SK-MEL-5 (cell line): Measurements from ENCODE around the gene GMDS. TPM values are rescaled to one million over a fixed set of nuclear protein-coding genes. Genes with fewer than 3 reads are reported as not detected.
A peak's percentile ranks its signal among the peaks of the same experiment; 100 is the strongest.

Experiments
- DNase-seq: peaks from one replicate; pipeline ENCODE4 v3.0.0-alpha.2; 2016; ENCODE audit warnings: low read depth, low spot score
- in situ Hi-C: cut with HindIII; loops from 2 replicates; pipeline ENCODE4 v1.10.0; 2016; ENCODE audit warnings: low sequenced_read_pairs, high pct_unique_total_duplicates, low pct_unique_long_range_greater_than_20kb
- total RNA-seq: library from RNA; depleted of rRNA; stranded (reverse); fragments of >200 nt; shearing (Covaris generic); gene quantifications from 2 replicates; pipeline ENCODE4 v1.2.3, GENCODE V29; 2014

Gene GMDS
- total RNA-seq, 1 experiment from 2014 or later, result 23.6 TPM

GRCh38 chr6:2133716-2134310 is 111.6 kb downstream of the GMDS start:
- in situ Hi-C loops, result no loop called here
- no peak for DNase-seq

DNA sequence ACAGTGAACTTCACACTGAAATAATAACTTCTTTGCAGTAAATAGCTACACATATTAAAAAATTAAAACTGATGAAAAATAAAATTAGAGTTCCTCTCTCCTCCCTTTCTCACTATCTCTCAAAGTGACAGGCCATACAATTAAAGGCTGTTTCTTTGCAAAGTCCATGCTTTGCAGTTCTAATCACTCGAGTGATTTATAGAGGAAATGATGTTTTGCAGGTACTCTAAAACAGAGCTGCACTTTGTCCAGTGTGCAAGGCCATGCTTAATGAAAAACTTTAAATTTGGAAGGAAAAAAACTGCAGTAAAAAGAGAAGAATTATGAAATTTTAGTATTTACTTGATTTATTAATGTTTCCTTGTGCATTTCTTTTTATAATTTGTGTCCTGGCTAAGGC is 112.5 kb downstream of the GMDS start:
- in situ Hi-C loops, result no loop called here
- DNase-seq, result peak; percentile 35

- peak; percentile 28 for DNase-seq
- in situ Hi-C loops, result no loop called here
Observed at GRCh38 chr6:2132416-2132815, 113.0 kb downstream of the GMDS start.

- in situ Hi-C loops, result no loop called here
- no peak for DNase-seq
Observed at GRCh38 chr6:2129182-2129621, 116.2 kb downstream of the GMDS start.

- DNase-seq, result no peak
- in situ Hi-C loops, result no loop called here
Observed at GRCh38 chr6:2127484-2127911, 117.9 kb downstream of the GMDS start.

GRCh38 chr6:2126351-2126750 is 119.1 kb downstream of the GMDS start:
- in situ Hi-C loops, result no loop called here
- DNase-seq, result no peak

DNA sequence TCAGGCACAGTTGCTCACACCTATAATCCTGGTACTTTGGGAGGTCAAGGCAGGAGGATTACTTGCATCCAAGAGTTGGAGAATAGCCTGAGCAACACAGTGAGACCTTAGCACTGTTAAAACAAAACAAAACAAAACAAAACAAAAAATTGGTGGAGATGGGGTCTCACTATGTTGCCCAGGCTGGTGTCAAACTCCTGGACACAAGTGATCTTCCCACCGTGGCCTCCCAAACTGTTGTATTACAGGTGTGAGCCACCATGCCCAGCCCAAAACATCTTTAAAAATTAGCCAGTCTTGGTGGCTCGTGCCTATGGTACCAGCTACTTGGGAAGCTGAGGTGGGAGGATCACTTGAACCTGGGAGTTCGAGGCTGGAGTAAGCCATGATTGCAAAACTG is 120.2 kb downstream of the GMDS start:
- in situ Hi-C loops, result no loop called here
- no peak for DNase-seq

DNA sequence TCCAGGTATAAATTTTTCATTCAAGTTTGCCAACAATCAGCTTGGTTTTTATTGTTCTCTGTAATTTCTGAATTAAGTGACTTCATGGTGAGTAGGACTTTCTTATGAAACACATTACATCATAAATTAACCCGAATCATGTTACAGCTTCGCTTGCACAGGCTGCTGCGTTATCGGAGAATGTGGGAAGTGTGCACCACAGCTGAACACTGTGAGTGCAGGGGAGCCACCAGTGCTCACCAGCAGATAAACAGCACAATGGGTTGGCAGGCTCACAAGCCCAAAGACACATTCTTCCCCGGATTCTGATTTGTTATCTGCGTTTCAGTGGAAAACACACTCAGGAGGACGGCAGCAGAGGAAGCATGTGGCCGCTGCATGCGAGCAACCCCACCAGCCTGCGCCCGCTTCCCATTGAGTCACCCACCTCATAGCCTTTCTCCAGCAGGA is 121.1 kb downstream of the GMDS start:
- in situ Hi-C loops, result no loop called here
- no peak for DNase-seq

GRCh38 chr6:2120912-2121311 is 124.5 kb downstream of the GMDS start:
- in situ Hi-C loops, result no loop called here
- no peak for DNase-seq

DNA sequence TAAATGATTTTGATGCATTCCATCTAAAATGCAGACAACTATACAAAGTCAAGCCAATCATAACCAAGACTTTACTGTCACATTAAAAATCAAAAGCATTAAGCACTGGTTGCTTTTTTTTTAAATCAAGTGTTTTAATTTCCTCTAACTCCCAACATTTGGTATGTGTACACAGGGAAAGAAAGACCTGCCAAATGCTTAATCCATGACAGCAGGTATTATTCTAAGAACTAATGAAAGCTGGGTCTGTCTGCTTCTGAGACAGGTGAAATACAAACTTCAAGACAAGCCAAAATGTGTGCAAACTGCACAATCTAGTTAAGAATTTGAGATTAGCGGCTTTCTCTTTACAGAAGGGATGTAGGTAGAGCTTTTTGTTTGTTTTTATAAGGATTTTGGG is 126.1 kb downstream of the GMDS start:
- in situ Hi-C loops, result loop anchor here (10.0 kb wide), 1 partner anchor 66 kb away; no protein-coding TSS in a partner anchor
- DNase-seq, result no peak

DNA sequence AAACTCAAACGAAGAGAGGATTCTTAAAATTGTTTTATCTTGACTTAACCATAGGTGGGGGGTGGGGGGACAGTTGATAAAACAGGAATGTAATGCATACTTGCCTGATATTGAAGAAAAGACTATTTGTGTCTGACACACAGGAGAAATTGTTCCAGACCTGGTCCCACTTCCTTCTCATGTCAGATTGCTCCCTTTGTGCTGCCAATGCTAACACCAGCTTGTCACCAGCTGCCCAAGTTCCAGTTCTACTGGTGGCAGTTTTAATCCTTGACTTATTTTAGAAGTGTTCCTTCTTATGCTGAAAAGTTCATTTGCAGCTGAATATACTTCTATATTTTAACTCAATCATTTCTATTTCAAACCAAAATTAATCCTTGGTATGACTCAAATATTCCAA is 127.3 kb downstream of the GMDS start:
- DNase-seq, result peak; percentile 23
- in situ Hi-C loops, result loop anchor here (10.0 kb wide), 1 partner anchor 67 kb away; no protein-coding TSS in a partner anchor

DNA sequence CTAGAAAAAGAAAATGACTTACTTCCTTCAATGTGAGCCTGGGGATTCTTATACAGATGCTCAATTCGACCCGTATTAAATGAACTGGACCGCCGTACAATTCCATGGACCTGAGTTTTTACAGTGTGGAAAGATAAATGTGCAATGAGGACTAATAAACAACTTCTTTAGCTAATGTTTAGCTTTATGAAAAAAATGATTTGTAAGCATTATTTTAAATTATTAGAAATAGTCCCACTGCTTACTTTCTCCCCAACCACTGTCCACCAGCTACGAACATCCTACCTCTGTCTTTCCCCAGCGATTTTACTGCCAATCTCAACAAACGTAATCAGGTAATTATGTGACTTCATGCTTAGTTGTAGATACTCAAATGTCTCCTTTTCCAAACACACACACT is 128.0 kb downstream of the GMDS start:
- DNase-seq, result no peak
- in situ Hi-C loops, result loop anchor here (10.0 kb wide), 1 partner anchor 67 kb away; no protein-coding TSS in a partner anchor

GRCh38 chr6:2116496-2116895 is 128.9 kb downstream of the GMDS start:
- DNase-seq, result no peak
- in situ Hi-C loops, result loop anchor here (10.0 kb wide), 1 partner anchor 68 kb away; no protein-coding TSS in a partner anchor

DNA sequence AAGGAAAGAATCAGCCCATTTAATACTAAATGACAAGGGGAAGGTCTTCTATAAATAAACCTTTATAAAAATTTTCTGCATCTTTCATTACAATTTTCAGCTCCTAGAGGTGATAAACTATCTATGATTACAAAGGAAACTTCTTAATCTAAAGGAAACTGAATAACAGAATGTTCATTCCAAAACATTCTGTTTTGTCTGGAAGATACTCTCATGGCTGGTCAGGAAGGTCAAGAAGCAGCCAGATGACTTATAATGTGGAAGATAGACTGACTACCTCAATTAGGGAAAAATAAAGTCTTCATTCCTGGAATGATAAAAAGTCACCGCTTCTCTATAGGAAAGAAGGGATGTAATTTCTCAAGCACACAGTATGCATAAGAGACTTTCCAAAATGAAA is 131.3 kb downstream of the GMDS start:
- in situ Hi-C loops, result loop anchor here (10.0 kb wide), 1 partner anchor 71 kb away; no protein-coding TSS in a partner anchor
- DNase-seq, result no peak

DNA sequence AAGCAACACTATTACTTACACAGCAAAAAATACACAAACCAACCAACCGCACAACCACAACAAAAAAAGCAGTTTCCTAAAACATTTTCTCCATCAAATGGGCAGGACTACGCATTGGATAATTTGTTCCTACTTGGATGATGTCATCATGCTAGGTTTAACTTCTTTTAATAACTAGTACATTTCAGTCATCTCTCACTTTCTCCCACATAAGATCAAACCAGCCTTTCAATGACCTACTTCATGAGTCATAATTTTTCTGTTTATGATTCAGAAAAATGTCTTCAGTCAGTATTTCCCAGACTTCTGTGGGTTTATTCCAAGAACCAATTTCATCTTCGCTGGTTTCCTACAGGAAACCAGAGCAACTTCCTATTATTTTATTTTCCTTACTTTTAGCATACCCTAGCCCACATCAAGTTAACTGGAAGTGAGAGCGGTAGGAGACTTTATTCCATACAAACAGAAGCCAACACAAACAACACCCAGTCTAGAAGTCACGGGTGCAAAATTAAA is 134.2 kb downstream of the GMDS start:
- in situ Hi-C loops, result loop anchor here (10.0 kb wide), 1 partner anchor 74 kb away; no protein-coding TSS in a partner anchor

GRCh38 chr6:2110504-2110903 is 134.9 kb downstream of the GMDS start:
- in situ Hi-C loops, result loop anchor here (10.0 kb wide), 1 partner anchor 74 kb away; no protein-coding TSS in a partner anchor
- no peak for DNase-seq

More for the DNA sequence above, 134.2 kb downstream of the GMDS start:
- no peak for DNase-seq

DNA sequence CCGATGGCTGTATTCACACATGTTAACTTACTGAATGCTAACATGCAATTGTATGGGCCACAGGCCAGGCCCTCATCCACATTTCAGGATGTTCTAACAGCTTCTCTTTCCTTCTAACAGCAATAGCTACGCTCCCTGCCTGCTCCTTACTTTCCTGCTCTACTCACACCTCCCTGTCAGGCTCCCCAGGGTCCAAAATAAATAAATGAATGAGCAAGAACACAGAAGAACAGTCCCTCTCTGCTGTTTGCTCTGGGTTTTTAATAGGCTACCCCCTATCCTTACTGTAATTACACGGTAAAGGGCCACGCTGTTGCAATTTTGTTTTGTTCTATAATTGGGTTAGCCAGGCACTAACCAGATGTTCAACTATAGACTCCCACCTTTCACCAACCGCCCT is 135.6 kb downstream of the GMDS start:
- in situ Hi-C loops, result loop anchor here (10.0 kb wide), 2 partner anchors 75 to 505 kb away; partner anchors contain the start of gene FOXC1
- DNase-seq, result no peak

DNA sequence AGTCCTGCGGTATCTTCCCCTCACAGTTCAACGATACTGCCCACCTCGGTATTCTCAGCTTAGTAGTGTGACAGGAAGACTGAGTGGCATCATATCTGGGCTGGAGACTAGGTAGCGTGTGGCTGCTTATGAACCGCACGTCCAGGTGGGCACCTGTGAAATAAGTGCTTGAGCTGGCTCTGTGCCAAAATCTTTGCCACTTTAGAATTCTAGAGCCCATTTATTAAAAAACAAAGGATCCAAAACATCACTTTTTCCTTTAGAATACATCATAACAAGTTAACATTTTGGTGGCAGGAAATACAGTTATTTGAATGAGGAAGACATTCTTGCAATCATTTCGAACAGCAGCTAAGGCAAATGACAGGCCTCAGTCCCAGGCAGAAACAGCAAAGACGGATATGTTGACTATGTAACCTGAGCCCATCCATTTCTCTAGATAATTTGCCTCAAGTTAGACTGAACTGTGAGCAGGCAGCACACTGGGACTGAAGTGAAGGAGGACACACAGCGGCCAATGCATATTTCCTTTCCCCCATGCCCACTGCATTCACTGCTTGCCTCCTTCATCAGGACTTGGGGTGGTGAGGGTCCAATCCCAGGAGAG is 136.6 kb downstream of the GMDS start:
- no peak for DNase-seq
- in situ Hi-C loops, result loop anchor here (10.0 kb wide), 1 partner anchor 504 kb away; the partner anchor contains the start of gene FOXC1

- in situ Hi-C loops, result loop anchor here (10.0 kb wide), 1 partner anchor 500 kb away; the partner anchor contains the start of gene FOXC1
- DNase-seq, result no peak
Observed at GRCh38 chr6:2104524-2104880, 140.9 kb downstream of the GMDS start.
